GM20000 (cell line): ENCODE results near the gene SNAPC4.
"Not testable (repeated sequence)": the region's sequence is repeated elsewhere in the genome, so short reads cannot be mapped to it uniquely, and the experiment has no call there.

Experiments
- DNase-seq: peaks from one replicate; pipeline ENCODE4 v3.0.0; 2012; ENCODE audit warnings: low spot score
- TF ChIP-seq, protein P1 (sequence below): IDR thresholded peaks from 2 replicates; pipeline ENCODE4 v1.5.1; 2012; ENCODE audit warnings: mild to moderate bottlenecking, control low read depth; ENCODE audit errors: extremely low read depth, missing control alignments

Gene SNAPC4

GRCh38 chr9:136358016-136358415 lies 42.0 kb downstream of the SNAPC4 start:
- TF ChIP-seq, protein P1, sequence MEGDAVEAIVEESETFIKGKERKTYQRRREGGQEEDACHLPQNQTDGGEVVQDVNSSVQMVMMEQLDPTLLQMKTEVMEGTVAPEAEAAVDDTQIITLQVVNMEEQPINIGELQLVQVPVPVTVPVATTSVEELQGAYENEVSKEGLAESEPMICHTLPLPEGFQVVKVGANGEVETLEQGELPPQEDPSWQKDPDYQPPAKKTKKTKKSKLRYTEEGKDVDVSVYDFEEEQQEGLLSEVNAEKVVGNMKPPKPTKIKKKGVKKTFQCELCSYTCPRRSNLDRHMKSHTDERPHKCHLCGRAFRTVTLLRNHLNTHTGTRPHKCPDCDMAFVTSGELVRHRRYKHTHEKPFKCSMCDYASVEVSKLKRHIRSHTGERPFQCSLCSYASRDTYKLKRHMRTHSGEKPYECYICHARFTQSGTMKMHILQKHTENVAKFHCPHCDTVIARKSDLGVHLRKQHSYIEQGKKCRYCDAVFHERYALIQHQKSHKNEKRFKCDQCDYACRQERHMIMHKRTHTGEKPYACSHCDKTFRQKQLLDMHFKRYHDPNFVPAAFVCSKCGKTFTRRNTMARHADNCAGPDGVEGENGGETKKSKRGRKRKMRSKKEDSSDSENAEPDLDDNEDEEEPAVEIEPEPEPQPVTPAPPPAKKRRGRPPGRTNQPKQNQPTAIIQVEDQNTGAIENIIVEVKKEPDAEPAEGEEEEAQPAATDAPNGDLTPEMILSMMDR, result no peak
- DNase-seq, result no peak

GRCh38 chr9:136357202-136357725 lies 42.7 kb downstream of the SNAPC4 start:
- TF ChIP-seq, protein P1, result no peak
- DNase-seq, result no peak

DNA sequence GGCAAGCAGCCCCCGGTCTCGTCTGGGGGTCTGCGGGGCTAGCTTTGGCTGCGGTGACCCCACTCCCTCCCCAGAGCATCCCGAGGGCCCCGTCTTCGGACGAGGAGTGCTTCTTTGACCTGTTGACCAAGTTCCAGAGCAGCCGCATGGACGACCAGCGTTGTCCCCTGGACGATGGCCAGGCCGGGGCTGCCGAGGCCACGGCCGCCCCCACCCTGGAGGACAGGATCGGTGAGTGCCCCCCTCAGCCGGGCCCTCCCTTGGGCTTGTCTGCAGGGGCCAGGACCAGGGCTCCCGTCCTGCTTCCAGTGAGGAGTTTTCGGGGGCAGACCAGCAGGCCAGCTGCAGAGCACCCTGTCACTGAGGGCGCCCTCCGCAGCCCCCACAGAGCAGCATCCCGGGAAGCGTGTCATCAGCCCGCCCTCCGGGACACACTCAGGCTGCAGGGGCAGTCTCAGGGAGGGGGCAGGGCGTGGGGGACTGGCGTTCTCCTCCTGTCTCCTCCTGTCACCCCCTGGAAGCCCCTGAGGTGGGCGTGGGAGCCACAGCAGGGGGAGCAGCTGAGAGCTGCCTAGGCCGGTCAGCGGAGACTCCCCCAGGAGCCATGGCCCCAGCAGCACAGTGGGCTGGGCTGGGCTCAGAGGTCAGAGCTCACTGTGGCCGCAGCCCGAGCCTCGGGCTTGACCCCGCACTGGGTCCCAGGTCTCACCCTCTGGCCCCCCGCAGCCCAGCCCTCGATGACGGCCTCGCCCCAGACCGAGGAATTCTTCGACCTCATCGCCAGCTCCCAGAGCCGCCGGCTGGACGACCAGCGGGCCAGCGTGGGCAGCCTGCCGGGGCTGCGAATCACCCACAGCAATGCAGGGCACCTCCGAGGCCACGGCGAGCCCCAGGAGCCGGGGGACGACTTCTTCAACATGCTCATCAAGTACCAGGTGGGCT lies 44.1 kb downstream of the SNAPC4 start:
- TF ChIP-seq, protein P1, result no peak
- no peak for DNase-seq

DNA sequence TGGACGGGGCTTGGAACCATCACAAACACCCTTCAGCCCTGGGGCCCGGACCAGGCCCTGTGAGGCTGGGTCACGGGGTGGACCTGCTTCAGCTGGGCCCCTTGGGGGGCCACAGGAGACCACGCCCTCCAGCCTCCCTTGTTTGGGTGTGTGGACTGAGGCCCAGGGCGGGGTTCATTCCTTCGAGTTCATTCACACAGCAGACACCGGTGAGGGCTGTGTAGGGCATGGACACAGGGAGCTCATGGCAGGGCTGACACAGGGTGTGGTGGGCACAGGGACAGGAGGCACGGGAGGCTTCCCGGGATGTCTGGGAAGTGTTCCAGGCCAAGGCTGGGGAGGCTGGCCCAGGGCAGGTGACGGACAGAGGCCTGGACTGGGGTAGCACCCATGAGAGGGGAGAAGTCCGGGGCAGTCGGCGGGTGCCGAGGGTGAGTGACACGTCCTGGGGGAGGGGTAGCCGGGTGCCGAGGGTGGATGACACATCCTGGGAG lies 45.3 kb downstream of the SNAPC4 start:
- TF ChIP-seq, protein P1, result no peak
- DNase-seq, result no peak

DNA sequence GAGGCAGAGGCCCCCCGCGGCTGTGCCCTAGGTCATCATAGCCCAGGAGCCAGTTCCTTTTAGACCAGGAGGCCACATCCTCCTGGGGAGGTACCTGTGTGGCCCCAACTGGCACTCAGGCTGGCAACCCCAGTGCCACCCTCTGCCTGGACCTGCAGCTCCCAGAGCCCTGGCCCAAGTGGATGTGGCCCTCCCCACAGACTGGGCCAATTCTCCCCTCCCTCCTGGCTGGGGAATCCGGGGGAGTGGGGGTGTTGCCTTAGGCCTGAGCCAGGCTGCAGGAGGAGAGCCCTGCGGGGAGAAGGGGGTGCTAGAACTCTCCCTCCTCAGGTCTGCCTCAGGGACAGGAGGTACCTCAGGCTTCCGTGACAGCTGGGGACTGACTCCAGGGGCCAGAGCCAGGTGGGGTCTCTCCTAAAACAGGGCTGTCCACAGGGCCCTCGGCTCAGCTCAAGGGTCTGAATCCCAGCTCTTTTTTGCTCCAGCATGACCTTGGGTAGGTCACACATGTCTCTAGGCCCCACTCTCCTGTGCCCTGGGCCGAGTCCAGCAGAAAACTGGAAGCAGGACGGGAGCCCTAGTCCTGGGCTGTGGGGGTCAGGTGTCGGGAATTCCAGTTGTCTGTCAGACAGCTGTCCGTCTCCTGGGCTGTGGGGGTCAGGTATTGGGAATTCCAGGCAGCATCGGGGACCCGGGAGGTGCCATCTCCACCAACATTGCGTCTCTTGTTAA lies 46.0 kb downstream of the SNAPC4 start:
- TF ChIP-seq, protein P1, result no peak
- DNase-seq, result no peak

DNA sequence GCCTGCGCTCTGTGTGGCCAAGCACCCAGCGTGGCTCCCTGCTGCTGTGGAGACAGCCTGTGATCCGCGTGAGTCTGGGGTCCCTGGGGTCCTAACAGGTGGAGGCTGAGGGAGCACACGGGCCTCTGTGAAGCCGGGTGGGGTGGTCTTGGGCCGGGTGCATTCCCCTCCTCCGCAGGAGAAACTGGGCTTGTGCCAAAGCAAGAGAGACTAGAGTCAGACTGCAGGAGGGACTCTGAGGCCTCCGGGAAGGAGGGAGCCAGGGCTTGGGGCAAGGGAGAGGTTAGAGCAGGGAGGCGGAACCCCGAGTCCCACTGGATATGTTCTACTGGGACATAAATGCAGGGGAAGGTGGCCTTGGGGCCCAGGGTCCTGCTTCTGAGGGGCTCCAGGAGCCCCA lies 46.9 kb downstream of the SNAPC4 start:
- DNase-seq, result no peak
- TF ChIP-seq, protein P1, result no peak

GRCh38 chr9:136352682-136353081 lies 47.3 kb downstream of the SNAPC4 start:
- DNase-seq, result no peak
- TF ChIP-seq, protein P1, result no peak

GRCh38 chr9:136351868-136352267 lies 48.1 kb downstream of the SNAPC4 start:
- not testable (repeated sequence) for DNase-seq
